Osteocyte (in vitro differentiated cells): Measurements from ENCODE around the gene PRR36. TPM values are rescaled to one million over a fixed set of nuclear protein-coding genes. Genes with fewer than 3 reads are reported as not detected.

Source experiments
- DNase-seq: peaks from one replicate; pipeline ENCODE4 v3.0.0; 2021; ENCODE audit warnings: mixed read lengths; ENCODE audit not compliant: unreplicated experiment; ENCODE audit errors: extremely low spot score
- H3K27ac Mint-ChIP-seq: one replicate; pipeline ENCODE4 v1.8.0; 2021; ENCODE audit warnings: mild to moderate bottlenecking, mixed read lengths; ENCODE audit not compliant: unreplicated experiment
- H3K27me3 Mint-ChIP-seq: one replicate; pipeline ENCODE4 v1.8.0; 2021; ENCODE audit warnings: mixed read lengths; ENCODE audit not compliant: unreplicated experiment
- H3K36me3 Mint-ChIP-seq: one replicate; pipeline ENCODE4 v1.8.0; 2021; ENCODE audit warnings: mixed read lengths; ENCODE audit not compliant: unreplicated experiment
- H3K4me1 Mint-ChIP-seq: one replicate; pipeline ENCODE4 v1.8.0; 2021; ENCODE audit warnings: mixed read lengths; ENCODE audit not compliant: unreplicated experiment
- H3K4me3 Mint-ChIP-seq: one replicate; pipeline ENCODE4 v1.8.0; 2021; ENCODE audit warnings: mild to moderate bottlenecking, moderate library complexity, mixed read lengths; ENCODE audit not compliant: unreplicated experiment
- H3K9me3 Mint-ChIP-seq: one replicate; pipeline ENCODE4 v1.8.0; 2021; ENCODE audit warnings: mixed read lengths; ENCODE audit not compliant: unreplicated experiment
- total RNA-seq: library from RNA; stranded (reverse); gene quantifications from 2 replicates; pipeline ENCODE4 v1.2.1, GENCODE V29; 2021
- TF ChIP-seq, protein P1 (sequence below): fragments of 200-600 bp; sonication (generic); IDR thresholded peaks from 2 replicates; pipeline ENCODE4 v1.5.0; 2021; ENCODE audit warnings: antibody characterized with exemption, mild to moderate bottlenecking, moderate library complexity

The PRR36 gene
- total RNA-seq, 1 donor from 2014 or later, result 0.51 TPM

DNA sequence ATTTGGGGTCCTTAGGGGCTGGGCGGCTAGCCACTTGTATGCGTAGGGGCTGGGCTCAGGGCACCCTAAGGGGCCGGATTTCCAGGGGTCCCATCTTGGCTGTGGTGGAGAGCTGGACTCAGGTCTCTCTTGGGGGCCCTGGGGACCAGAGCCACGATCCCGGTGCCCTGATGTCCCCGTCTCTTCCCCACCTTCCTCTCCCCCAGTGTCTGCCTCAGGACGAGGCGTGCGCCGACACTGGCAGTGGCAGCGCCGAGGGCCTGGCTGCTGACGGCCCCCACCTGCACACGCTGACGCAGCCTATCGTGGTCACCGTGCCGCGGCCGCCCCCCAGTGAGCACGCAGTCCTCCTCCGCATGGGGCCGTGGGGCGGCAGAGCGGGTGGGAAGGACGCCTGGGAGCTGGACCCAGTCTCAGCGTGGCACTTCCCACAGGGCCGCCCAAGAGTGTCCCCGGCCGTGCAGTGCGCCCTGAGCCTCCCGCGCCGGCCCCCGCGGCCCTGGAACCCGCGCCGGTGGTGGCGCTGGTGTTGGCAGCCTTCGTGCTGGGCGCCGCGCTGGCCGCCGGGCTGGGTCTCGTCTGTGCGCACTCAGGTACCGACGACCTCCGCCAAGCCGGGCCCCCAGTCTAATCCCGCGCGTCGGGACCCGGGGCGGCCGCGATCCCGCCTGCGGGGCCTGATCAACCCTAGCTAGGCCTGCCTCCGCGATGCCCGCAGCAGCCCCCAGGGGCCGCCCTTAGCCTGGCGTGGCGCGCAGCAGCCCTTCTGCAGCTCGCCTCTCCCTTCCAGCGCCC, 43.3 kb upstream of the PRR36 start:
- H3K27me3 Mint-ChIP-seq, result peaks cover 6% of the 10 kb centered on the region
- no peaks in the 10 kb centered on the region for H3K9me3 Mint-ChIP-seq
- H3K27ac Mint-ChIP-seq, result no peak overlapping the region
- TF ChIP-seq, protein P1, sequence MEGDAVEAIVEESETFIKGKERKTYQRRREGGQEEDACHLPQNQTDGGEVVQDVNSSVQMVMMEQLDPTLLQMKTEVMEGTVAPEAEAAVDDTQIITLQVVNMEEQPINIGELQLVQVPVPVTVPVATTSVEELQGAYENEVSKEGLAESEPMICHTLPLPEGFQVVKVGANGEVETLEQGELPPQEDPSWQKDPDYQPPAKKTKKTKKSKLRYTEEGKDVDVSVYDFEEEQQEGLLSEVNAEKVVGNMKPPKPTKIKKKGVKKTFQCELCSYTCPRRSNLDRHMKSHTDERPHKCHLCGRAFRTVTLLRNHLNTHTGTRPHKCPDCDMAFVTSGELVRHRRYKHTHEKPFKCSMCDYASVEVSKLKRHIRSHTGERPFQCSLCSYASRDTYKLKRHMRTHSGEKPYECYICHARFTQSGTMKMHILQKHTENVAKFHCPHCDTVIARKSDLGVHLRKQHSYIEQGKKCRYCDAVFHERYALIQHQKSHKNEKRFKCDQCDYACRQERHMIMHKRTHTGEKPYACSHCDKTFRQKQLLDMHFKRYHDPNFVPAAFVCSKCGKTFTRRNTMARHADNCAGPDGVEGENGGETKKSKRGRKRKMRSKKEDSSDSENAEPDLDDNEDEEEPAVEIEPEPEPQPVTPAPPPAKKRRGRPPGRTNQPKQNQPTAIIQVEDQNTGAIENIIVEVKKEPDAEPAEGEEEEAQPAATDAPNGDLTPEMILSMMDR, result peak; percentile 61
- peaks cover 28% of the 10 kb centered on the region for H3K4me1 Mint-ChIP-seq
- H3K36me3 Mint-ChIP-seq, result peaks cover 6% of the 10 kb centered on the region
- H3K4me3 Mint-ChIP-seq, result peak overlapping the region; percentile 74
- no peak for DNase-seq

DNA sequence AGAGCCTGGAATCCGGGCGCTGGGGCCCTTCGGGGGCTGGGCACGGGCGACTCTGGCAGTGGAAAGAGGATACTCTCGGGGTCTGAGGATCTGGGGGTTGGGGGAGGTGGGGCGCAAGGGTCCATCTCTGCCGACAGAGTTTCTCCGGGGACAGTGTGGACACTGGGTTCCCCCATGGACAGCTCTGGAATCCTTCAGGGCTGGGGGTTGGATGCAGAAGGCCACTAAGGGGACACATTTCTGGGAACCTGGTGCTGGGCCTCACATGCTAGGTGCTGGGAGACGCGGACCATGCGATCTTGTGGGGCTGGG, 42.7 kb upstream of the PRR36 start:
- Mint-ChIP-seq H3K27ac (no peak overlapping the region), H3K4me1 (peaks cover 24% of the 10 kb centered on the region), H3K4me3 (peak overlapping the region; percentile 74), H3K27me3 (peaks cover 6% of the 10 kb centered on the region), H3K36me3 (peaks cover 8% of the 10 kb centered on the region), H3K9me3 (no peaks in the 10 kb centered on the region)
- TF ChIP-seq, protein P1, result no peak
- no peak for DNase-seq

DNA sequence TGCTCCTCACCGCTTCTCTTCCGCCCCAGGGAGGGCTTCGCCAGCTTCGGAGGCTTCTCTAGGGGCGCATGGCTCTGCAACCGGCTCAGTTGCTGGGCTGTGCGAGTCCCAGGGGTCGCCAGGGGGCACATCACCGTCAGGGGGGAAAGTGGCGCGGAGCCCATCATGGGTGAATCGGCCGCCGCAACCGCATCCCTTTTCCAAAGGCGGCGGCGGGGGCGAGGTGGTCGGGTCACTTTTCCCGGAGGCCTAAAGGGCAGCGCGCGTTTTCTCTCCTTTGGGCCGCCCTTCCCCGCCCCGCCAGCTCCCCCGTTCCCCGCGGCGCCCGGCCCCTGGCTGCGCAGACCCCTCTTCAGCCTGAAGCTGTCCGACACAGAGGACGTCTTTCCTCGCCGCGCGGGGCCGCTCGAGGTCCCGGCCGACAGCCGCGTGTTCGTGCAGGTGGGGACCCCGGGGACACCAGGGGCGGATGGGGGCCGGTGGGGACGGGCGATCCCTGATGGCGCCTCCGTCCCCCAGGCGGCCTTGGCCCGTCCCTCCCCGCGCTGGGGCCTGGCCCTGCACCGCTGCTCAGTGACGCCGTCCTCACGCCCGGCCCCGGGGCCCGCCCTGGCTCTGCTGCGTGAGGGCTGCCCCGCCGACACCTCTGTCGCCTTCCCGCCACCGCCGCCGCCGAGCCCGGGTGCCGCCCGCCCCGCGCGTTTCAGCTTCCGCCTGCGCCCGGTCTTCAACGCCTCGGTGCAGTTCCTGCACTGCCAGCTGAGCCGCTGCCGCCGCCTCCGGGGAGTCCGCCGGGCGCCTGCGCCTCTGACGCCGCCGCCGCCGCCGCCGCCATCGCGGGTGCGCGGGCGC, 42.1 kb upstream of the PRR36 start:
- Mint-ChIP-seq H3K36me3 (peaks cover 11% of the 10 kb centered on the region), H3K9me3 (no peaks in the 10 kb centered on the region), H3K27ac (no peak overlapping the region), H3K27me3 (peaks cover 6% of the 10 kb centered on the region), H3K4me1 (peaks cover 19% of the 10 kb centered on the region), H3K4me3 (peak overlapping the region; percentile 59)
- no peak for DNase-seq
- TF ChIP-seq, protein P1, result no peak

DNA sequence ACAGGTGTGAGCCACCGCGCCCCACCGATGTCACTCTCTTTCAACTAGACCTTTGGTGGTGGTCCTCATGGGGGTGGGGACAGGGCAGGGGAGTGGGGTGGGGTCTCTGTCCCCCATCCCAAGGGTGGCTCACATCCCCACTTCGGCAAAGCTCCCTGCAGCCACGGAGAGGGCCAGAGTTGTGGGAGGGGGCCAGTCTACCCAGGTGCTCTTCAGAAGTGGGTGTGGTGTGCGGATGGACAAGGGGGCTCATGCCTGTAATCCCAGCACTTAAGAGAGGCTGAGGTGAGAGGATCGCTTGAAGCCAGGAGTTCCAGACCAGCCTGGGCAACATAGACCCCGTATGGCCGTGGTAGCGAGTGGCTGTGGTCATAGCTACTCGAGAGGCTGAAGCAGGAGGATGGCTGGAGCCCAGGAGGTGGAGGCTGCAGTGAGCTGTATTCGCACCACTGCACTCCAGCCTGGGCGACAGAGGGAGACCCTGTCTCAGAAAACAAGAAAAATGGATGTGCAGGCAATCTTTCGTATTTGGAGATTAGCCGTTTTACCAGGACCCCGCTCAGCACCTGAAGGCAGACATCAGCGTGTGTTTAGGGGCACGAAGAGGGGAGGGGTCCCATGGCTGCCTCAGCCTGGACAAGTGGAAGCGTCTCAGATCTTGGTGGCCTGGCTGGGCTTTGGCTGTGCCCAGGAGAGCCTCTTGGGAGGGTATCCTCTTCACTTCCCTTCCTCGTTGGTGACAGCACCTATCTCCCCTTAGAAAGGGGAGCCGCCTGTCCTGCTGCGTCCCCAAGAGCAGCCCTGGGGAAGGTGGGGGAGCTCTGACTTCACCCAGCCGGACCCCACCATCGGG, 41.3 kb upstream of the PRR36 start:
- no peak overlapping the region for H3K27ac Mint-ChIP-seq
- H3K9me3 Mint-ChIP-seq, result no peaks in the 10 kb centered on the region
- H3K36me3 Mint-ChIP-seq, result peaks cover 14% of the 10 kb centered on the region
- peaks cover 14% of the 10 kb centered on the region for H3K4me1 Mint-ChIP-seq
- H3K27me3 Mint-ChIP-seq, result peaks cover 6% of the 10 kb centered on the region
- TF ChIP-seq, protein P1, result no peak
- peak overlapping the region; percentile 59 for H3K4me3 Mint-ChIP-seq
- no peak for DNase-seq
